Measurements from ENCODE around the gene MYO18A. TPM values are rescaled to one million over a fixed set of nuclear protein-coding genes. Genes with fewer than 3 reads are reported as not detected.

MYO18A gene
- total and polyA plus RNA-seq, 10 of the 15 experiments (the other 5 are each of a cell fraction or from before 2014, with no cell fraction given) = 2.9 to 66.0 (median 24.5) TPM

DNA sequence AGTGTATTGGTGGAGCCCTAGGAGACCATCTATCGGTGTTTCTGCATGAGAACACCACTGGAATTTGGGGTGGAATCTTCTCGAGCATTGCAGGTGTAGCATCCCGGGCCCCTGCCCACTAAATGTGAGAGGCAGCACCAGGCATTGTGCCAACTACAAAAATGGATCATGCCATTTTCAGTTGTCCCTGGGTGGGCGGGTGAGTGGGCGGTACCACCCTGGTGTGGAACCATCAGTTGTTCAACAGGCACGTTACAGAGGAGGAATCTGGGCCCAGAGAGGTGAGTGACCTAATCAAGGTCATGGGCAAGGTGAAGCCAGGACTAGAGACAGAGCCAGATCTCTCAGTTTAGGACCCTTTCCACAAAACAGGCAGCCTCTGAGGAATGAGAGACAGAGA is 128.5 kb downstream of the MYO18A start:
- no peaks in the 10 kb centered on the region for H3K36me3 ChIP-seq (ENCODE audit: control insufficient read depth in 2 of 2, insufficient read depth in 2 of 2, low read length in 1 of 2)
- H4K20me1 ChIP-seq (ENCODE audit: control insufficient read depth, insufficient read depth) = no peaks in the 10 kb centered on the region
- no peak overlapping the region for H2AFZ ChIP-seq (ENCODE audit: control insufficient read depth, low read depth, low read length)
- H3K4me3 ChIP-seq = no peak overlapping the region
- CTCF ChIA-PET = no interaction called here
- no peak for TF ChIP-seq HCFC1 (IDR thresholded peaks at IDR 0.05; ENCODE audit: low read length)
- no peak for TF ChIP-seq ZNF217 (IDR thresholded peaks at IDR 0.05)
- TF ChIP-seq POLR2AphosphoS5 (IDR thresholded peaks at IDR 0.05; ENCODE audit: low read length) = no peak
- TF ChIP-seq IKZF2 (IDR thresholded peaks at IDR 0.05) = no peak
- TF ChIP-seq, protein P1, sequence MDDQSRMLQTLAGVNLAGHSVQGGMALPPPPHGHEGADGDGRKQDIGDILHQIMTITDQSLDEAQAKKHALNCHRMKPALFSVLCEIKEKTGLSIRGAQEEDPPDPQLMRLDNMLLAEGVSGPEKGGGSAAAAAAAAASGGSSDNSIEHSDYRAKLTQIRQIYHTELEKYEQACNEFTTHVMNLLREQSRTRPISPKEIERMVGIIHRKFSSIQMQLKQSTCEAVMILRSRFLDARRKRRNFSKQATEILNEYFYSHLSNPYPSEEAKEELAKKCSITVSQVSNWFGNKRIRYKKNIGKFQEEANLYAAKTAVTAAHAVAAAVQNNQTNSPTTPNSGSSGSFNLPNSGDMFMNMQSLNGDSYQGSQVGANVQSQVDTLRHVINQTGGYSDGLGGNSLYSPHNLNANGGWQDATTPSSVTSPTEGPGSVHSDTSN (IDR thresholded peaks at IDR 0.05; ENCODE audit: insufficient replicate concordance, low read depth, low read length) = no peak
- TF ChIP-seq EGR1 (IDR thresholded peaks at IDR 0.05; ENCODE audit: borderline replicate concordance in 1 of 2, low read depth in 2 of 2, low read length in 2 of 2) = no peak
- no peak for TF ChIP-seq JUND (IDR thresholded peaks at IDR 0.05; ENCODE audit: low read depth, low read length)
- no peak for TF ChIP-seq MTA3 (IDR thresholded peaks at IDR 0.05; ENCODE audit: borderline replicate concordance, low read length)
- TF ChIP-seq ESRRA (IDR thresholded peaks at IDR 0.05; ENCODE audit: low read length) = no peak
- no peak for TF ChIP-seq TCF3 (IDR thresholded peaks at IDR 0.05; ENCODE audit: borderline replicate concordance, insufficient read depth, low read depth, low read length)
- H3K27ac ChIP-seq (ENCODE audit: control insufficient read depth, insufficient read depth) = no peak overlapping the region
- H3K27me3 ChIP-seq (replicated peaks in 1 of 2; ENCODE audit: control insufficient read depth in 2 of 2, insufficient read depth in 2 of 2, low read length in 1 of 2) = peaks cover 2 to 4% of the 10 kb centered on the region in 2 experiments; a peak in 3 of 4 replicates
- RAD21 ChIA-PET (ENCODE audit: unreplicated experiment) = no interaction called here
- in situ Hi-C loops (cut with MboI) = no loop called here
- SMC1A ChIA-PET (ENCODE audit: uncharacterized antibody, unreplicated experiment) = no interaction called here
- H3K4me2 ChIP-seq (ENCODE audit: control insufficient read depth, insufficient read depth) = no peak overlapping the region
- DNase-seq (ENCODE audit: low read depth, low spot score) (no peak), FAIRE-seq (no peak), ATAC-seq (no peak)
- intact Hi-C loops (cut with micrococcal nuclease; ENCODE audit: unreplicated experiment) = loop anchor here (10.0 kb wide), 1 partner anchor 77 kb away; no protein-coding TSS in a partner anchor
- H3K4me1 ChIP-seq (ENCODE audit: control insufficient read depth, insufficient read depth, low read length) = no peaks in the 10 kb centered on the region
- POLR2A ChIA-PET = no interaction called here
- H3K9me3 ChIP-seq (replicated peaks; ENCODE audit: control insufficient read depth, insufficient read depth, low read length) = no peaks in the 10 kb centered on the region
- no TSS peak for BruUV-seq (replicated peaks)
- 19% methylated on average over 6 of the region's 6 CpGs for WGBS (ENCODE audit: insufficient coverage, insufficient replicate concordance, low lambda C conversion rate, missing lambda C conversion rate)
- no peaks in the 10 kb centered on the region for H3K79me2 ChIP-seq (ENCODE audit: control insufficient read depth, insufficient read depth, low read length)
- H3K9ac ChIP-seq (ENCODE audit: control insufficient read depth, insufficient read depth, low read length) = no peak overlapping the region

Data from GM12878 (cell line).